Gastroesophageal sphincter (tissue), 3 donors: ENCODE measurements around the gene TMEM178B.
"Not testable (repeated sequence)": the region's sequence is repeated elsewhere in the genome, so short reads cannot be mapped to it uniquely, and the experiment has no call there.

Source experiments
- POLR2A ChIP-seq, 2 donors: fragments of 450-650 bp; IDR thresholded peaks; one replicate each; pipeline ENCODE4 v1.6.1; 2017; ENCODE audit warnings: antibody characterized with exemption in 2 of 2, mild to moderate bottlenecking in 2 of 2, moderate library complexity in 1 of 2
- TF ChIP-seq, protein P1 (sequence below), 4 experiments: fragments of 200-600 bp in 2 of 4; fragments of 450-650 bp in 2 of 4; sonication (generic) in 1 of 4; IDR thresholded peaks; one replicate each; pipeline ENCODE4 v1.5.1; 2017 to 2019; ENCODE audit warnings: antibody characterized with exemption in 4 of 4, mild to moderate bottlenecking in 2 of 4, moderate library complexity in 2 of 4

GRCh38 chr7:141383356-141383755 lies 309.5 kb downstream of the TMEM178B start:
- not testable (repeated sequence) for TF ChIP-seq POLR2A (IDR thresholded peaks at IDR 0.05)
- TF ChIP-seq, protein P1, sequence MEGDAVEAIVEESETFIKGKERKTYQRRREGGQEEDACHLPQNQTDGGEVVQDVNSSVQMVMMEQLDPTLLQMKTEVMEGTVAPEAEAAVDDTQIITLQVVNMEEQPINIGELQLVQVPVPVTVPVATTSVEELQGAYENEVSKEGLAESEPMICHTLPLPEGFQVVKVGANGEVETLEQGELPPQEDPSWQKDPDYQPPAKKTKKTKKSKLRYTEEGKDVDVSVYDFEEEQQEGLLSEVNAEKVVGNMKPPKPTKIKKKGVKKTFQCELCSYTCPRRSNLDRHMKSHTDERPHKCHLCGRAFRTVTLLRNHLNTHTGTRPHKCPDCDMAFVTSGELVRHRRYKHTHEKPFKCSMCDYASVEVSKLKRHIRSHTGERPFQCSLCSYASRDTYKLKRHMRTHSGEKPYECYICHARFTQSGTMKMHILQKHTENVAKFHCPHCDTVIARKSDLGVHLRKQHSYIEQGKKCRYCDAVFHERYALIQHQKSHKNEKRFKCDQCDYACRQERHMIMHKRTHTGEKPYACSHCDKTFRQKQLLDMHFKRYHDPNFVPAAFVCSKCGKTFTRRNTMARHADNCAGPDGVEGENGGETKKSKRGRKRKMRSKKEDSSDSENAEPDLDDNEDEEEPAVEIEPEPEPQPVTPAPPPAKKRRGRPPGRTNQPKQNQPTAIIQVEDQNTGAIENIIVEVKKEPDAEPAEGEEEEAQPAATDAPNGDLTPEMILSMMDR (IDR thresholded peaks at IDR 0.05): not testable (repeated sequence)
